ENCODE measurements around the gene GPC5.

DNA sequence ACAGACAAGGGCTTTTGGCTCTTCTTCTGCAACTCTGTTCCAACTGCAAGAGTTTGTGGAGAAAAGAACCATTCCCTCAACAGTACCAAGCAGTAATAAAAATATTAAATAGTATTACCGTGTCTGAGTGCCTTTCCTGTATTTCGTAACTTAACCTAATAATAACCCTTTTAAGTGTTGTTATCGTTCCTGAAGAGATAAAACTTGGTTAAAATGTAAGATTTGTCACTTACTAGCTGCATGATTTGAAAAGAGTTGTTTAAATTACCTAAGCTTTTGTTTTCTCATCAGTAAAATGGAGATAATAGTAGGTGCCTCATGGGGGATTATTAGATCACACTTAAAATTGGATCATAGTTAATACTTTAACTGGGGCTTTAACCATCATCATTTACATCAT, 447.2 kb downstream of the GPC5 start:
- TF ChIP-seq, protein P1, sequence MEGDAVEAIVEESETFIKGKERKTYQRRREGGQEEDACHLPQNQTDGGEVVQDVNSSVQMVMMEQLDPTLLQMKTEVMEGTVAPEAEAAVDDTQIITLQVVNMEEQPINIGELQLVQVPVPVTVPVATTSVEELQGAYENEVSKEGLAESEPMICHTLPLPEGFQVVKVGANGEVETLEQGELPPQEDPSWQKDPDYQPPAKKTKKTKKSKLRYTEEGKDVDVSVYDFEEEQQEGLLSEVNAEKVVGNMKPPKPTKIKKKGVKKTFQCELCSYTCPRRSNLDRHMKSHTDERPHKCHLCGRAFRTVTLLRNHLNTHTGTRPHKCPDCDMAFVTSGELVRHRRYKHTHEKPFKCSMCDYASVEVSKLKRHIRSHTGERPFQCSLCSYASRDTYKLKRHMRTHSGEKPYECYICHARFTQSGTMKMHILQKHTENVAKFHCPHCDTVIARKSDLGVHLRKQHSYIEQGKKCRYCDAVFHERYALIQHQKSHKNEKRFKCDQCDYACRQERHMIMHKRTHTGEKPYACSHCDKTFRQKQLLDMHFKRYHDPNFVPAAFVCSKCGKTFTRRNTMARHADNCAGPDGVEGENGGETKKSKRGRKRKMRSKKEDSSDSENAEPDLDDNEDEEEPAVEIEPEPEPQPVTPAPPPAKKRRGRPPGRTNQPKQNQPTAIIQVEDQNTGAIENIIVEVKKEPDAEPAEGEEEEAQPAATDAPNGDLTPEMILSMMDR (IDR thresholded peaks at IDR 0.05) = no peak
- no peak for TF ChIP-seq POLR2A (IDR thresholded peaks at IDR 0.05)
